Calu3 (cell line): ENCODE results near the gene TRIM37. TPM values are rescaled to one million over a fixed set of nuclear protein-coding genes. Genes with fewer than 3 reads are reported as not detected.

Source experiments
- Bru-seq: library from RNA; stranded (reverse); fragments of 400-500 nt; gene quantifications from one replicate; lab custom pipeline; 2021; lab: Mats Ljungman, UMichigan
- BruChase-seq, 2 experiments: library from RNA; stranded (reverse); fragments of 400-500 nt; gene quantifications; one replicate each; lab custom pipeline; 2021; lab: Mats Ljungman, UMichigan
- BruUV-seq: library from RNA; stranded (reverse); fragments of 400-500 nt; replicated peaks from 2 replicates; lab custom pipeline; 2021; lab: Mats Ljungman, UMichigan
- CTCF ChIA-PET: fragments of 300-600 bp; sonication (Branson Sonifier 250); formaldehyde crosslinking; loops from one replicate; lab custom pipeline; 2022; ENCODE audit warnings: antibody characterized with exemption; lab: Charles Lee
- DNase-seq: peaks from one replicate; pipeline ENCODE4 v3.0.0; 2022
- H3K27ac Mint-ChIP-seq: one replicate; pipeline ENCODE4 v1.8.0; 2022; ENCODE audit warnings: mixed read lengths; ENCODE audit not compliant: unreplicated experiment
- H3K27me3 Mint-ChIP-seq: one replicate; pipeline ENCODE4 v1.8.0; 2022; ENCODE audit warnings: mixed read lengths; ENCODE audit not compliant: unreplicated experiment
- H3K36me3 Mint-ChIP-seq: one replicate; pipeline ENCODE4 v1.8.0; 2022; ENCODE audit warnings: mild to moderate bottlenecking, moderate library complexity, mixed read lengths; ENCODE audit not compliant: insufficient read depth, unreplicated experiment
- H3K4me1 Mint-ChIP-seq: one replicate; pipeline ENCODE4 v1.8.0; 2022; ENCODE audit warnings: mild to moderate bottlenecking, low read depth, mixed read lengths; ENCODE audit not compliant: unreplicated experiment
- H3K4me3 Mint-ChIP-seq: one replicate; pipeline ENCODE4 v1.8.0; 2022; ENCODE audit warnings: mild to moderate bottlenecking, low read depth, moderate library complexity, mixed read lengths; ENCODE audit not compliant: unreplicated experiment
- H3K9me3 Mint-ChIP-seq: one replicate; pipeline ENCODE4 v1.8.0; 2022; ENCODE audit warnings: low read depth, mixed read lengths; ENCODE audit not compliant: unreplicated experiment
- intact Hi-C: fragments of 100-400 bp; cut with micrococcal nuclease; formaldehyde crosslinking; loops from one replicate; pipeline ENCODE4 v1.10.0; 2022; ENCODE audit not compliant: unreplicated experiment
- long read RNA-seq: library from polyadenylated mRNA; stranded (forward); transcript quantifications from one replicate; pipeline ENCODE4 v2.0.0, GENCODE V29; 2022
- total RNA-seq: library from RNA; stranded (reverse); gene quantifications from 2 replicates; pipeline ENCODE4 v1.2.3, GENCODE V29; 2022
- TF ChIP-seq, protein P1 (sequence below): fragments of 200-600 bp; IDR thresholded peaks from one replicate; pipeline ENCODE4 v1.8.0; 2022; ENCODE audit warnings: antibody characterized with exemption; ENCODE audit not compliant: unreplicated experiment

The TRIM37 gene, protein sequence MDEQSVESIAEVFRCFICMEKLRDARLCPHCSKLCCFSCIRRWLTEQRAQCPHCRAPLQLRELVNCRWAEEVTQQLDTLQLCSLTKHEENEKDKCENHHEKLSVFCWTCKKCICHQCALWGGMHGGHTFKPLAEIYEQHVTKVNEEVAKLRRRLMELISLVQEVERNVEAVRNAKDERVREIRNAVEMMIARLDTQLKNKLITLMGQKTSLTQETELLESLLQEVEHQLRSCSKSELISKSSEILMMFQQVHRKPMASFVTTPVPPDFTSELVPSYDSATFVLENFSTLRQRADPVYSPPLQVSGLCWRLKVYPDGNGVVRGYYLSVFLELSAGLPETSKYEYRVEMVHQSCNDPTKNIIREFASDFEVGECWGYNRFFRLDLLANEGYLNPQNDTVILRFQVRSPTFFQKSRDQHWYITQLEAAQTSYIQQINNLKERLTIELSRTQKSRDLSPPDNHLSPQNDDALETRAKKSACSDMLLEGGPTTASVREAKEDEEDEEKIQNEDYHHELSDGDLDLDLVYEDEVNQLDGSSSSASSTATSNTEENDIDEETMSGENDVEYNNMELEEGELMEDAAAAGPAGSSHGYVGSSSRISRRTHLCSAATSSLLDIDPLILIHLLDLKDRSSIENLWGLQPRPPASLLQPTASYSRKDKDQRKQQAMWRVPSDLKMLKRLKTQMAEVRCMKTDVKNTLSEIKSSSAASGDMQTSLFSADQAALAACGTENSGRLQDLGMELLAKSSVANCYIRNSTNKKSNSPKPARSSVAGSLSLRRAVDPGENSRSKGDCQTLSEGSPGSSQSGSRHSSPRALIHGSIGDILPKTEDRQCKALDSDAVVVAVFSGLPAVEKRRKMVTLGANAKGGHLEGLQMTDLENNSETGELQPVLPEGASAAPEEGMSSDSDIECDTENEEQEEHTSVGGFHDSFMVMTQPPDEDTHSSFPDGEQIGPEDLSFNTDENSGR
- total RNA-seq (16.2 and 17.2 TPM in 2 replicates), Bru-seq, nascent RNA (percentile 72 among the genes with signal in this experiment), BruChase-seq, experiment 1, labeled RNA remaining after a 6-hour chase (percentile 61 among the genes with signal in this experiment), BruChase-seq, experiment 2, labeled RNA remaining after a 2-hour chase (percentile 60 among the genes with signal in this experiment)
- long read RNA-seq, full-length matches to known transcripts, result 7 of 31 reads
- long read RNA-seq, partial matches to known transcripts, result 1 of 31 reads
- long read RNA-seq, other reads (novel, unspliced or antisense), result 23 of 31 reads

DNA sequence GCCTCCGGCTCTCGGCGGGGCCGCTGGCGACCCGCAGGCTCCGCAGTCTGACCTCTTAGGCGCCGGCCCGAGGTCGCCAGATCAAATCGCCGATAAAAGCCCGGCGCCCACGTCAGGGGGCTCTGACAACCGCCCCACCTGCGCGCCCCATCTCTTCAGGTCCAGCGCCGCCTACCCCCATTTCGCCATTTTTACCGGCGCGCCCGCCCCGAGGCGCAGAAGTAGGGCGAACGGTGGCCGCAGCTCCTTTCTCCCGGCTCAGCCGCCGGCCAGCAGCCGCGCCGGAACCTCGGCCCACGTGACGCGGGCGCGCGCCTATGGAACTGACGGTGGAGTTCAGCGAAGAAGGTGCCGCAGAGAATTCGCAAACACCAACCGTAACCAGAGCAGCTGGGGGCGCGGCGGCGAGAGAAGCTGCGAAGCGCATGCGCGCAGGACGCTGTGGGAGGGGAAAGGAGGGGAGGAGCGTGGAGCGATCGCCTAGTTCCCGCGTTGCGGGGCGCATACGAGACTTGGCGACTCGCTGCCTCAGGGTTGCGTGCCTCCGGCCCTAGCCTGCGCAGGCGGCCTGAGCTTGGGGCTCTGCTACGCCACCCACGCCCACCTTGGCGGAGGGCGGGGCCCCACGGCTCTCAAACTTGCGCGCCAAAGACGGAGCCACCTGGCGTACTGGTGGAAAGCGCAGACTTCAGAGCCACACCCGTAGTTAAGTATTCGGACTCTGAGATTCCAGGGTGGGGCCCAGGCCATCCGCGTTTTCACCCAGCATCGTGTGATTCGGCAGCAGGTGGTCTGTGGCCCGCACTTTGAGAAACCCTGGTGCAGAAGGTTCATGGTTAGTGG, at the start of gene TRIM37:
Gene TRIM37 (minus strand): TSS at position 418 of the 843 bp plus-strand sequence. CDS start 419 bp downstream, outside the sequence.
- H3K27ac Mint-ChIP-seq, result peak within 1 kb of the TSS; percentile 81
- H3K9me3 Mint-ChIP-seq, result no peaks in the 10 kb centered on the region
- H3K36me3 Mint-ChIP-seq, result peaks cover 20% of the 10 kb centered on the region
- H3K27me3 Mint-ChIP-seq, result no peaks in the 10 kb centered on the region
- no peaks in the 10 kb centered on the region for H3K4me1 Mint-ChIP-seq
- CTCF ChIA-PET, result interaction anchor here (0.5 to 1.7 kb wide), 3 partner anchors 48 to 531 kb away, joined by 3 to 8 read pairs (median 6); partner anchors contain the start of genes PRR11 and SKA2
- TF ChIP-seq, protein P1, sequence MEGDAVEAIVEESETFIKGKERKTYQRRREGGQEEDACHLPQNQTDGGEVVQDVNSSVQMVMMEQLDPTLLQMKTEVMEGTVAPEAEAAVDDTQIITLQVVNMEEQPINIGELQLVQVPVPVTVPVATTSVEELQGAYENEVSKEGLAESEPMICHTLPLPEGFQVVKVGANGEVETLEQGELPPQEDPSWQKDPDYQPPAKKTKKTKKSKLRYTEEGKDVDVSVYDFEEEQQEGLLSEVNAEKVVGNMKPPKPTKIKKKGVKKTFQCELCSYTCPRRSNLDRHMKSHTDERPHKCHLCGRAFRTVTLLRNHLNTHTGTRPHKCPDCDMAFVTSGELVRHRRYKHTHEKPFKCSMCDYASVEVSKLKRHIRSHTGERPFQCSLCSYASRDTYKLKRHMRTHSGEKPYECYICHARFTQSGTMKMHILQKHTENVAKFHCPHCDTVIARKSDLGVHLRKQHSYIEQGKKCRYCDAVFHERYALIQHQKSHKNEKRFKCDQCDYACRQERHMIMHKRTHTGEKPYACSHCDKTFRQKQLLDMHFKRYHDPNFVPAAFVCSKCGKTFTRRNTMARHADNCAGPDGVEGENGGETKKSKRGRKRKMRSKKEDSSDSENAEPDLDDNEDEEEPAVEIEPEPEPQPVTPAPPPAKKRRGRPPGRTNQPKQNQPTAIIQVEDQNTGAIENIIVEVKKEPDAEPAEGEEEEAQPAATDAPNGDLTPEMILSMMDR, result no peak
- no TSS peak for BruUV-seq
- peak; percentile 96 for DNase-seq
- intact Hi-C loops, result loop anchor here (10.0 kb wide), 1 partner anchor 48 kb away; the partner anchor contains the start of genes PRR11 and SKA2
- H3K4me3 Mint-ChIP-seq, result peak within 1 kb of the TSS; percentile 99

DNA sequence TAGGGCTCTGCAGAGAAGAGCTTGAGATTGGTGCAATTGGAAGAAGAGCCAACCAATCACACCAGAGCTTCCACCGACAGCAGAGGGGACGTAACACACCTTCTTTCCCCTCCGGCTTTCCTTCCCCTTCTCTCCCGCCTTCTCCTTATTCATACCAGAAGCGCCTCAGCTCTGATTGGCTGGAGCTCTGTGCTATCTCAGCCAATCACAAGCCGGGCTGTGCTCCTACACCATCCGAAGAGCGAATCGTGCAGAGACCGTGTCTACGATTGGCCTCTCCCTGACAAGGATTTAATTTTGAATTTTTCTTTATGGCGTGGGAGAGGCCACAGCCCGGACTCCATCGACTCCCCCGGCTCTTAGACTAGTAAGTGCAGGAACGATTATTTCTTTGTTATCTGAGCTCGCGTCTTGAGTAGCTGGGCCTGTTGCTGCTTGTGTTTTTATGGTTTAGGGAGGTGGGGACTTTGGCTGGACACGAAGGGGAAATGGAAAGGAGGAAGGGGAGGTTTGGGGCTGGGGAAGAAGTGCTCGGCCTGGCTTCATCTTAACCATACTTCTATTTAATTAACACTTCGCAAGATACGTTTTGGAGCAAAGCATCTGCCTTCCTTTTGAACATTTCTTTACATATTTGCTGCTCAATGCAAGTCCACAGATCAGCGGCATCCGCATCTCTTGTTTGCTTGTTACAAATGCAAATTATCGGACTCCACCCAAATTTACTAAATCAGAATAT, 48.9 kb upstream of the TRIM37 start, which contains the start of gene PRR11:
Gene PRR11 (plus strand): TSS at position 308 of the 739 bp plus-strand sequence. CDS start 14,007 bp downstream, outside the sequence.
- no peak within 1 kb of the TSS for H3K4me3 Mint-ChIP-seq
- DNase-seq, result peak; percentile 88
- peaks cover 4% of the 10 kb centered on the region for H3K36me3 Mint-ChIP-seq
- TF ChIP-seq, protein P1, result no peak
- H3K27ac Mint-ChIP-seq, result no peak within 1 kb of the TSS
- CTCF ChIA-PET, result interaction anchor here (0.7 to 1.3 kb wide), 2 partner anchors 49 to 261 kb away, joined by 4 to 6 read pairs; partner anchors contain the start of gene TRIM37
- no TSS peak for BruUV-seq
- no peaks in the 10 kb centered on the region for H3K27me3 Mint-ChIP-seq
- no peaks in the 10 kb centered on the region for H3K9me3 Mint-ChIP-seq
- peaks cover 28% of the 10 kb centered on the region for H3K4me1 Mint-ChIP-seq
- intact Hi-C loops, result loop anchor here (10.0 kb wide), 1 partner anchor 51 kb away; the partner anchor contains the start of gene TRIM37

DNA sequence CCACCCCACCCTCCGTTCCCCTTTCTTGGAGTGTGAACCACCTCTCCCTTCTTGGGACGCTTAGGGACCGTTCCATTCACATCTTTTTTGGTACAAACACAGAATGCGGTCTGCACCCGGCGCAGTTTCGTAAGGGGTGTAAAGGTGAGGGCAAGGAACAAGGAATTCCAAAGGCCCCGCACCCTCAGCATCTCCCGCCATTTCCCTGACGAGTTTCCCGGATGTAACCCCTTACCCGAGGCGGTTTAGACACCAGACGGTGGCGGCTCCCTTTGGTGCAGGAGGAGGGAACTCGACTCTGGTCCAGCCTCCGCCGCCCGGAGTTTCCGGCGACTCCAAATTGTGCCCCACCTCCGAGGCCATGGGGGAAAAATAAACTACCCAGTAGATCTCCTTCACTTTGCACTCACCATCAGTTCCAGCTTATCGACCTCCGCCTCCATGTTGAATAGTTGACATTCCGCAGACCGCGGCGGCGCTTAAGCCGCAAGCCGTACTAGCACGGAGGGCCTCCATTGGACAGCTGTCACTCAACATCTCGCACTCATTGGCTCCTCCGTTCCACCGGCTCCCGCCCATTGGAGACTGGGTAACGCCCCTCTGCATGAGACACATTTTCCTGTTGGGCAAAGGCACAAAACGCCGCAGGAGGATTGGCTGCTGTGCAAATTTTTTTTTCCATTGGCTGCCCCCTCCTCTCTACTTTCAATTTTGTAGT, 48.2 kb upstream of the TRIM37 start, which contains the start of gene SKA2:
Gene SKA2 (minus strand): TSS at position 466 of the 718 bp plus-strand sequence. CDS start 23 bp downstream, at position 443.
- BruUV-seq, result no TSS peak
- TF ChIP-seq, protein P1, result no peak
- Mint-ChIP-seq H3K4me1 (peaks cover 32% of the 10 kb centered on the region), H3K36me3 (peaks cover 5% of the 10 kb centered on the region), H3K9me3 (no peaks in the 10 kb centered on the region), H3K27ac (no peak within 1 kb of the TSS), H3K27me3 (no peaks in the 10 kb centered on the region), H3K4me3 (no peak within 1 kb of the TSS)
- intact Hi-C loops, result loop anchor here (10.0 kb wide), 1 partner anchor 50 kb away; the partner anchor contains the start of gene TRIM37
- CTCF ChIA-PET, result interaction anchor here (1.3 kb wide), 1 partner anchor 48 kb away, joined by 6 read pairs; the partner anchor contains the start of gene TRIM37
- peak; percentile 94 for DNase-seq
